WTC11 (cell line): ENCODE results near the gene STT3B. TPM values are rescaled to one million over a fixed set of nuclear protein-coding genes. Genes with fewer than 3 reads are reported as not detected.

ENCODE experiments used
- ATAC-seq: fragments of 200-7000 bp; cut with Tn5 transposase; 2 replicates; pipeline ENCODE4 v1.10.0; 2021; ENCODE audit warnings: mild to moderate bottlenecking, moderate library complexity
- CTCF ChIA-PET: fragments of 300-600 bp; sonication (Branson Sonifier 250); formaldehyde crosslinking; loops from one replicate; lab custom pipeline; 2021; ENCODE audit warnings: antibody characterized with exemption; lab: Charles Lee
- POLR2A ChIA-PET: fragments of 350-600 bp; sonication (Branson Sonifier 250); formaldehyde crosslinking; loops from one replicate; lab custom pipeline; 2021; ENCODE audit warnings: antibody characterized with exemption; lab: Charles Lee
- DNase-seq: peaks from one replicate; pipeline ENCODE4 v3.0.0; 2021; ENCODE audit warnings: low spot score
- H3K27ac Mint-ChIP-seq: 2 replicates; pipeline ENCODE4 v1.8.0; 2021; ENCODE audit warnings: mixed read lengths
- H3K27me3 Mint-ChIP-seq: 2 replicates; pipeline ENCODE4 v1.8.0; 2021; ENCODE audit warnings: low read depth, mild to moderate bottlenecking, moderate library complexity, mixed read lengths
- H3K36me3 Mint-ChIP-seq: 2 replicates; pipeline ENCODE4 v1.8.0; 2021; ENCODE audit warnings: mixed read lengths
- H3K4me1 Mint-ChIP-seq: 2 replicates; pipeline ENCODE4 v1.8.0; 2022; ENCODE audit warnings: mixed read lengths
- H3K4me3 Mint-ChIP-seq: 2 replicates; pipeline ENCODE4 v1.8.0; 2021; ENCODE audit warnings: mild to moderate bottlenecking, moderate library complexity, mixed read lengths
- H3K9me3 Mint-ChIP-seq: 2 replicates; pipeline ENCODE4 v1.8.0; 2021; ENCODE audit warnings: mixed read lengths
- CREM ChIP-seq: sonication (generic); formaldehyde crosslinking; IDR thresholded peaks from 2 replicates; pipeline ENCODE4 v1.8.1; 2022; ENCODE audit warnings: mild to moderate bottlenecking, missing genetic modification reagents, moderate library complexity
- ESRRA ChIP-seq: sonication (generic); formaldehyde crosslinking; IDR thresholded peaks from 2 replicates; pipeline ENCODE4 v1.8.1; 2022; ENCODE audit warnings: mild to moderate bottlenecking, missing genetic modification reagents, borderline replicate concordance
- FOXK1 ChIP-seq: sonication (generic); formaldehyde crosslinking; IDR thresholded peaks from 2 replicates; pipeline ENCODE4 v1.8.0; 2022; ENCODE audit warnings: mild to moderate bottlenecking, moderate library complexity, missing genetic modification reagents
- FOXP1 ChIP-seq: sonication (generic); formaldehyde crosslinking; IDR thresholded peaks from 2 replicates; pipeline ENCODE4 v1.8.0; 2022; ENCODE audit warnings: missing genetic modification reagents, mild to moderate bottlenecking, moderate library complexity, borderline replicate concordance
- GRHL2 ChIP-seq: fragments of 250-450 bp; sonication (Bioruptor Pico); IDR thresholded peaks from 2 replicates; pipeline ENCODE4 v1.8.0; 2022; ENCODE audit warnings: mild to moderate bottlenecking, moderate library complexity; ENCODE audit not compliant: insufficient replicate concordance, severe bottlenecking
- HMGA2 ChIP-seq: fragments of 250-450 bp; sonication (Bioruptor Pico); IDR thresholded peaks from 2 replicates; pipeline ENCODE4 v1.4.0; 2021; ENCODE audit warnings: mild to moderate bottlenecking, moderate library complexity
- HMGXB4 ChIP-seq: sonication (generic); formaldehyde crosslinking; IDR thresholded peaks from 2 replicates; pipeline ENCODE4 v1.8.1; 2023; ENCODE audit warnings: mild to moderate bottlenecking, moderate library complexity, missing genetic modification reagents
- IRF1 ChIP-seq: sonication (generic); formaldehyde crosslinking; IDR thresholded peaks from 2 replicates; pipeline ENCODE4 v1.8.0; 2023; ENCODE audit warnings: missing genetic modification reagents
- MYBL2 ChIP-seq: sonication (generic); formaldehyde crosslinking; IDR thresholded peaks from 2 replicates; pipeline ENCODE4 v1.8.1; 2023; ENCODE audit warnings: mild to moderate bottlenecking, moderate library complexity, missing genetic modification reagents
- NFATC4 ChIP-seq: fragments of 250-450 bp; sonication (Bioruptor Pico); IDR thresholded peaks from 2 replicates; pipeline ENCODE4 v1.9.0; 2021; ENCODE audit warnings: mild to moderate bottlenecking
- NFE2L1 ChIP-seq: sonication (generic); formaldehyde crosslinking; IDR thresholded peaks from 2 replicates; pipeline ENCODE4 v1.8.1; 2023; ENCODE audit warnings: missing genetic modification reagents
- NFYB ChIP-seq: sonication (generic); formaldehyde crosslinking; conservative IDR thresholded peaks from 2 replicates; pipeline ENCODE4 v1.8.0; 2022; ENCODE audit warnings: low read depth, missing genetic modification reagents
- OVOL2 ChIP-seq: fragments of 250-450 bp; sonication (Bioruptor Pico); IDR thresholded peaks from 2 replicates; pipeline ENCODE4 v1.9.0; 2021; ENCODE audit warnings: mild to moderate bottlenecking, borderline replicate concordance
- TP53 ChIP-seq: sonication (generic); formaldehyde crosslinking; IDR thresholded peaks from 2 replicates; pipeline ENCODE4 v1.8.1; 2023; ENCODE audit warnings: mild to moderate bottlenecking, missing genetic modification reagents
- USF2 ChIP-seq: sonication (generic); formaldehyde crosslinking; IDR thresholded peaks from 2 replicates; pipeline ENCODE4 v1.8.1; 2023; ENCODE audit warnings: mild to moderate bottlenecking, missing genetic modification reagents, moderate library complexity
- ZBTB21 ChIP-seq: sonication (generic); formaldehyde crosslinking; IDR thresholded peaks from 2 replicates; pipeline ENCODE4 v1.8.1; 2023; ENCODE audit warnings: mild to moderate bottlenecking, missing genetic modification reagents, borderline replicate concordance
- ZBTB43 ChIP-seq: sonication (generic); formaldehyde crosslinking; IDR thresholded peaks from 2 replicates; pipeline ENCODE4 v1.8.1; 2023; ENCODE audit warnings: mild to moderate bottlenecking, missing genetic modification reagents
- ZNF317 ChIP-seq: sonication (generic); formaldehyde crosslinking; IDR thresholded peaks from 2 replicates; pipeline ENCODE4 v1.8.1; 2023; ENCODE audit warnings: low read depth, mild to moderate bottlenecking, moderate library complexity, missing genetic modification reagents, borderline replicate concordance
- ZNF396 ChIP-seq: fragments of 250-450 bp; sonication (Bioruptor Pico); IDR thresholded peaks from 2 replicates; pipeline ENCODE4 v1.8.0; 2021; ENCODE audit warnings: mild to moderate bottlenecking, moderate library complexity, borderline replicate concordance
- ZNF532 ChIP-seq: fragments of 250-450 bp; sonication (Bioruptor Pico); IDR thresholded peaks from 2 replicates; pipeline ENCODE4 v1.9.0; 2021; ENCODE audit warnings: mild to moderate bottlenecking, borderline replicate concordance
- total RNA-seq: library from RNA; stranded (reverse); gene quantifications from 3 replicates; pipeline ENCODE4 v1.2.3, GENCODE V29; 2021

The STT3B gene
- total RNA-seq, 1 experiment from 2014 or later = 103 TPM

DNA sequence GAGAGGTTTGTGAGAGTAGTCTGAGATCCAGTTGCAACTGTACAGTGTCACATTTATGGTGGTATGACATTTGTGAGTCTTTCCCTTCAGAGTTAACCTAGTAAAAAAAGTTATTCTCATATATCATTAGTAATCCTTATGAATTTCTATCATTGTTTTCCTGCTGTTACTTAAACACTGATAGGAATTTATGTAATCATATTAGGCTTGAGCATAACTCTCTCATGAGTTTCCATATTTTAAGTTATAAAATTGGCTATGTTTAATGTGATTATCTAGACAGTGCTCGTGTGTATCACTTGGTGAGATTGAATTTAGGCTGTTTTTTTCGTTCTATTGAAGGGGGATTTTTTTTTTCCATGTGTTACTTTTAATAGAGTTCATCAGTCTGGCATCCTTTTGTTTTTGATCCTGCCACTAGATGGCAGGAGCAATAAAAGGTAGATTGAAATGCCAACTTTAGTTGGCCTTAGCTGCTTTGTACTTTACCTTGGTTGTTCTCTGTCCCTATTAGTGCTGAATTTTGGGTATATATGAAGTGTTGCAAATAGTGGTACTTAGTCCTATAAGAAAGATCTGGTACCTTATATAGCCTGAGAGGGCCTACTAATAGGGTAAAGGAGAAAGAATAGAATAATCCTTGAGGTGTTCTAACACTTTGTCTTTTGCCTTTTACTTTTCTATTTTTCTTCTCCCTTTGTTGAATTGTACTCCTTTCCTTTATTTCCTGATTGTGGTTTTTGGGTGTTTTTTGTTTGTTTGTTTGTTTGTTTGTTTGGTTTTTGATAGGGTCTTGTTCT is 17.9 kb downstream of the STT3B start:
- H3K36me3 Mint-ChIP-seq = peaks cover 11% of the 10 kb centered on the region
- H3K27me3 Mint-ChIP-seq = no peaks in the 10 kb centered on the region
- DNase-seq = no peak
- TF ChIP-seq ZBTB43 (no peak), FOXK1 (no peak), ZNF317 (CRISPR knock-in tag) (no peak), ZNF532 (no peak)
- H3K9me3 Mint-ChIP-seq = peaks cover 13% of the 10 kb centered on the region
- peak; percentile 73; the same call in 1 of the 2 replicates for ATAC-seq
- POLR2A ChIA-PET = interaction anchor here (1.3 kb wide), 1 partner anchor 18 kb away, joined by 4 read pairs; the partner anchor contains the start of gene STT3B
- H3K4me3 Mint-ChIP-seq = no peak overlapping the region
- H3K27ac Mint-ChIP-seq = no peak overlapping the region
- CTCF ChIA-PET = interaction anchor here (0.7 to 2.4 kb wide), 12 partner anchors 9 to 580 kb away, joined by 3 to 13 read pairs (median 3); partner anchors contain the start of gene STT3B
- peaks cover 56% of the 10 kb centered on the region for H3K4me1 Mint-ChIP-seq

- H3K4me3 Mint-ChIP-seq = no peak overlapping the region
- TF ChIP-seq ZBTB21 (CRISPR knock-in tag) (no peak), HMGXB4 (no peak), NFE2L1 (CRISPR knock-in tag) (no peak), FOXP1 (CRISPR knock-in tag) (no peak), NFATC4 (no peak), HMGA2 (no peak), IRF1 (no peak), OVOL2 (CRISPR knock-in tag) (no peak), USF2 (CRISPR knock-in tag) (no peak), GRHL2 (CRISPR knock-in tag) (no peak), MYBL2 (CRISPR knock-in tag) (no peak), TP53 (CRISPR knock-in tag) (no peak), ZNF532 (no peak), ZNF396 (CRISPR knock-in tag) (no peak), NFYB (CRISPR knock-in tag) (no peak), ESRRA (no peak), CREM (CRISPR knock-in tag) (no peak)
- POLR2A ChIA-PET = no interaction called here
- no peaks in the 10 kb centered on the region for H3K27me3 Mint-ChIP-seq
- ATAC-seq = no peak
- H3K36me3 Mint-ChIP-seq = peaks cover 11% of the 10 kb centered on the region
- DNase-seq = no peak
- H3K4me1 Mint-ChIP-seq = peaks cover 49% of the 10 kb centered on the region
- CTCF ChIA-PET = interaction anchor here (1.2 to 2.4 kb wide), 2 partner anchors 10 to 11 kb away, joined by 4 to 13 read pairs; no protein-coding TSS in a partner anchor
- peaks cover 13% of the 10 kb centered on the region for H3K9me3 Mint-ChIP-seq
- no peak overlapping the region for H3K27ac Mint-ChIP-seq
These were observed 18.9 kb downstream of the STT3B start for GRCh38 chr3:31551646-31552045.
